ENCODE measurements around the gene PRND.
"Not testable (repeated sequence)": the region's sequence is repeated elsewhere in the genome, so short reads cannot be mapped to it uniquely, and the experiment has no call there.

PRND gene

DNA sequence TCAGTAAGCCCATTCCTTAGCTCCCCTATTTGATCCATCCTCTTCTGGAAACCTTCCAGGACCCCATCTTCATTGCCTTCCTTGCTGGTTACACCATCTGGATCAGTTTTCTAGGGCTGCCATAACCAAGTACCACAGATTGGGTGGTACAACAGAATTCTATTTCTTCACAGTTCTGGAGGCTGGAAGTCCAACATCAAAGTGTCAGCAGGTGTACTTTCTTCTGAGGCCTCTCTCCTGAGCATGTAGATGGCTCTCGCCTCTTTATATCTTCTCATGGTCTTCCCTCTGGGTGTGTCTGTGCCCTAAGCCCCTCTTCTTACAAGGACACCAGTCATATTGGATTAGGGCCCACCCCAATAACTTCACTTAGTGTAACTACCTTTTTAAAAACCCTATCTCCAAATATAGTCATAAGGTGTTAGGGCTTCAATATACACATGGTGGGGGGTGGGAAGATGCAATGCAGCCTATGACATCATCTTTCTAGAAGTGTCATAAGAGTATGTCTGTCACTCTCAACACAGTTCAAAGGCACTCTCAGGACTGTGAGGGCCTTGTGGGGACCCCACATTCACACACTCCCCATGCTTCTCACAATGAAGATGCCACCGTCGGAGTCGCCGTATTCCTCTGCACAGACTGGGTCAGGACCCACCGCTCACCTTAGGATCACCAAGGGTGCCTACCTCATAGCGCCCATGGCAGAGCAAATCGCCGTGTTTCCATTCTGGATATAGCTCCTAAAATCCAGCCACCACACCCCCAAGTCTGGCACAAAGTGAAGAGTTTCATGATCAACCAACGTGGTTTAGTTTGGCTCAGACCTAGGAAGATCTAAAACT is 12.2 kb upstream of the PRND start:
- no peak for DNase-seq

DNA sequence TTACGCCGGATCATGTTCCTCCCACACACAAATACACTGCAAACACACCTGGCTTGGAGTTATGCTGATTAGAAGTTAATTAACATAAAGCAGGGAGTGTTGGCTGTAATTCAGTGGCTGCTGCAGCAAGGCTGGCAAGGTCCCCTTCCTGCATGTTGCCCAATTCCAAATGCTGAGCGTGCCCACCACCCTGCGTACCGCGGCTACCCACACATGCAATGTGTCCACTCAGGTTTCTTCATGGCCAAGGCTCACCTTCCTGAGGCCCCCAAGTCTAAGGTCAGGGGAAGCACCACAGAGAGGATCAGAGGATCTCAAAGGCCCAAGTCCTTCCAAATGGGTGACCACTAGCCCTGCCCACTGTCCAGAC is 11.6 kb upstream of the PRND start:
- DNase-seq: no peak

DNA sequence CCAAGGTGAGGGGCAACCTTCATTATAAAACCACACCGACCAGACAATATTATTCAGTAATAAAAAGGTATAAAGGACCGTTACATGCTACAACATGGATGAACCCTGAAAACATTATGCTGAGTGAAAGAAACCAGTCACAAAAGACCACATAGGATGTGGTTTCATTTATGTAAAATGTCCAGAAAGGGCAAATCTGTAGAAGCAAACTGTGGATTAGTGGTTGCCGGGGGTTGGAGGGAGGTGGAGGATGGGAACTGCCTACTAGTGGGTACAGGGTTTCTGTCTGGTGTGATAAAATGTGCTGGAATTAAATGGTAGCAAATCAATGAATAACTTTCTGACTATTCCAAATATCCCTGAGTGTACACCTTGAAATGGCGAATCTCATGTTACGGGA is 10.2 kb upstream of the PRND start:
- no peak for DNase-seq

DNA sequence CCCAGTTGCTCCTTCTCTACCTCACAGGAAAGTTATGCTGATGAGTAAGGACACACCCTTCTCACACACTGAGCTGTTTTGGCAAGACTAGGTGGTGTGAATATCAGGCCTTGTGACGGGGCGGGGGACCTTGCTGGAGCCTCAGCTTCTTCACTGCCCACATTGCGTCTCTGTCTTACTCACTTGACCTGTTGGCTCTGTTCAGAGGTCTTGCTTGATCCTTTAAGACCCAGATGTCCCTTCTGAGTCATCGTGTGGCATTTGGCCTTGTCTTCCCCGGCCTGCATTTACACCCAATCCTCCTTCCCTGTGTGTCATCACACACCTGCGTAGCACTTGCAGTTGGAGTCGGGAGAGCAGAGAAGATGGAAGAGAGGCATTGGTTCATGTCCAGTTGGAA is 8.3 kb upstream of the PRND start:
- DNase-seq: no peak

DNA sequence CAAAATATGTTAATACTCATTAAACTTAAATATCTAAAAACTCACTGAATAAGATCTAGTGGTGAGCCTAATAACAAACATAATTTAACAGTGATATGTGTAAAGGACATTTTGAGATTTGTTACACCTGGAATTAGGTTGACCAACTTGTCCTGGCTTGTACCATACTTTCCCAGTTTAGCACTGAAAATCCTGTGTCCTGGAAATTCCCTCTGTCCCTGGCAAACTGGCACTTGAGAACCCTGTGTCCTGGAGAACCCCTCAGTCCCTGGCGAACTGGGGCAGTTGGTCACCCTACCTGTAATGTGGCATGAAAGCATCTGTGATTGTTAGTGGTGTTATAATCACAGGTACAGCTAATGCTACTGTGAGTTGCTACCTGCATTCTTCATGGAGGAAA is 6.9 kb upstream of the PRND start:
- no peak for DNase-seq

DNA sequence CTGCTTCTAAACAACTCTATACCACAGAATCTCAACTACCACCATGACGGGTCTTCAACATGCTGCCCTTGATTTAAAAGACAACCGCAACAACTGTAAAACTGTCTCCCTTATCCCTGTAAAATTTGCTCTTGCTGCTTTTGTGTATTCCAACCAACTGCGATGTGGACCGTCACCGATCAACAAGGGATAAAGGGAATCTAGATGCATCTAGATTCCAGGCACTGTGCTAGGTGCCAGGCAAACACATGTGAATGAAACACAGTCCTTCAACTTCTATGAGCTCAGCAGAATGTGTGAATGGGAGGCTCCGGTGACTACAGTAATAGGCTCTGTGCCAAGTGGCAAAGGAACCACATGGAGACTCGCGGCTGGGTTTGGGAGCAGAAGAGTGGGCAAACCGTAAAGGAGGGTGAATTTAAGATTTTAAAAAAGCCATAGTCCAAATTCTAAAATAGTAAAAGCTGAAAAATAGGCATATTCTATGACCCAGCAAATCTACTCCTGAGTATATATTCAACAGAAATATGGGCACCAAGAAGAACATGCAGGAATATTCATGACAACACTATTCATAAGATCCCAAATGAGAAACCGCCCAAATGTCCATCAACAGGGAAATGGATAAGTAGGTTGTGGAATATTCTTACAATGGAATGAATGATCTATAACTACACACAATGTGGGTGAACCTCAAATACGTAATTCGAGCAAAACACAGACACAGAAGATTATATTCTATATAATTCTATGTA is 3.7 kb upstream of the PRND start:
- no peak for DNase-seq

DNA sequence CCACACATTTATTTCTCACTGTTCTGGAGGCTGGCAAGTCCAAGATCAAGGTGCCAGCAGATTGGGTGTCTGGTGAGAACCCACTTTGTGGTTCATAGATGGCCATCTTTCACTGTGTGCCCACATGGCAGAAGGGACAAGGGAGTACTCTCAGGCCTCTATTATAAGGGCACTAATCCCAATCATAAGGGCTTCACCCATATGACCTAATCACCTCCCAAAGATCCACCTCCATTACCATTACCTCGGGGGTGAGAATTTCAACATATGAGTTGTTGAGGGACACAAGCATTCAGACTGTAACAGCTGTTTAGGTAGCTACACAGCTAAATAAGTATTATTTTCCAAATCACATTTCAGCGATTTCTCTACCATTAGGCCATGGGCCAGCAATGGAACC is 2.5 kb upstream of the PRND start:
- DNase-seq: no peak

DNA sequence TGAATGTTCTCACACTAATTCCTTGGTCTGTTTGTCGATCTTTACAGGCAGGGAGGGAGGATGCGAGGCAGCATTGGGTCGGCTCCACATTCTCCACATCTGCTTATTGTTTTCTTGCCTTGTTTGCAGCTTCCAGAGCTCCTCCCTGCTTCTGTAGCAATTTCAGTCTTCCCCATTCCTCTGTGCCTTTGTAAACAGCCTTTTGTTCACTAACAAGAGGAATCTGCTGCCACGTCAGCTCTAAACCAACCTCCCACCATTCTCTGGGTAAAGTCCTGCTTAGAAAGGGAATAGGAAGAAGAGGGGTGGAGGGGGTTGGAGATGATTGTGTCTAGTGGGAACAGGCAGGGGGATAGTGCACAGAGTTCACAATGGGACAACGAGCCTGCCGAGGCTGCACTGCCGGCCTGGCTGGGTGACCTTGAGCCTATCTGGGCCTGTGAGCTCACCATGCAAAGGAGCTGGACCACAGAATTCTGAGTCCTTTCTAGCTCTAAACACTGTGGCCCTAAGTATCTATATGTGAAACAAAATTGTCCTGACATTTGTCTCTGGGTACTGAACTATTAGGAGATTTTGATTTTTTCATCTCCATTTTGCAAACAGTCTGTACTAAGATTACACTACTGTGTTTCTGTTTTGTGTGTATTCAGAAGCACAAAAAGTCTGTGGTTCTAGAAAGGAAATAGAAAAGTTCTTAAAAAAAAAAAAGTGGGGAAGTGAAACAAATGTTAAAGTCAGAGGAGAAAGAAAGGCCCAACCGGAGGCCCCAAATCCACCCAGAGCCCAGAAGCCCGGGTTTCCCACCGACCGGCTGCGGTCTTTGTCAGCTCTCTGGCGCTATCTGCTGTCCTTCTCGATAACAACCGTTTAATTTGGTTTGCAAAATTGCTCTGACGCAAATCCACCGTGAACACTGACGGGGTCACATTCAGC is 1.4 kb upstream of the PRND start:
- peak; percentile 72 for DNase-seq

DNA sequence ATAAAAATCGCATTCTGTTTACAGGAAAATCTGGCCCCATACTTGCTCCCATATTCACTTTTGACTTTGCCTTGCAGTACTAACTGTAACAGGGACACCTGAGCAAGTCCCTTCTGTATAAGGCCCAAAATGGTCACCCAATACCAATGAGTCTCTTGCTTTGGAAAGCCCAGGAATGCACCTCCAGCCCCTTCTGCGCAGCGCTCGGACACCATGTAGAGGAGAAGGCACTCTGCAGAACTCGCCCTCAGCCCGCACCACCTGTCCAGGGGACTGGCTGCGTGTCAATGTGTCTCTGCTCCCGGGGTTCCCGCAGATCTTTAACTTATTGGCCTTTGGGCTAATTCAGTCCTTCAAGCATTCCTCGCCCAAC is 746 bp upstream of the PRND start:
- no peak for DNase-seq

DNA sequence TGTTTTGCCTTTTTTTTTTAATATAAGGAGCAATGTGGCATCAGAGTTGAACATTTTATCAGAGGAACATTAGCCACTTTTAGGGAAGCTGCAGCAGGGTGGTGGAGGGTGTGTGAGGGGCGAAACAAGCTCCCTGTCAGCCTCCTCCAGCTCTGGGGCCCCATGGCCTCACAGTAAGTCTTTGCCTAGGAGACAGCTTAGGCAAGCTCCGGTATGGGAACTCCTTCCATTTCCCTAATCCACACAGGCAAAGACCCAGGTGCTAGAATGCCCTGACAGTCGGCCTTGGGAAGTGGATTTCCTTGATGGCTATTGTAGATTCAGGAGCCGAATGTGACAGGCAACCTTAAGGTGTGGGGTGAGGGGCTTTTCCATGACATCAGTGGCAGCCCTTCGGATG is 862 bp downstream of the PRND start:
- no peak for DNase-seq

DNA sequence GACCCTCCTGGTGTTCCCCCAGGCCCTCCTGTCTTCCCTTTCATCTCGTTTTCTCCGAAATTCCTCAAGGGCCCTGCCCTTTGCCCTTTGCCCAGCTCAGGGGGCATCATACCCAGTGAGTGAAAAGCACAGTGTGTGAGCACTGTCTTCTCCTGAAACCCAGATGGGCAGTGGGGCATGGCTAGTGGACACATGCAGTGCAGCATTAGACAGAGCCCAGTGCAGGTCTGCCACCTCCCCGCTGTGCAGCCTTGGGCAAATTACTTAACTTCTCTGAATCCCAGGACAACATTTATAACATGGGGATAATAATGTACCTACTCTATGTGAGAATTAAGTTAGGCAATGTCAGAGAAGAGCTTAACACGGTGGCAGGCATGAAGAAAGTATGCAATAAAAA is 1.3 kb downstream of the PRND start:
- DNase-seq: no peak

DNA sequence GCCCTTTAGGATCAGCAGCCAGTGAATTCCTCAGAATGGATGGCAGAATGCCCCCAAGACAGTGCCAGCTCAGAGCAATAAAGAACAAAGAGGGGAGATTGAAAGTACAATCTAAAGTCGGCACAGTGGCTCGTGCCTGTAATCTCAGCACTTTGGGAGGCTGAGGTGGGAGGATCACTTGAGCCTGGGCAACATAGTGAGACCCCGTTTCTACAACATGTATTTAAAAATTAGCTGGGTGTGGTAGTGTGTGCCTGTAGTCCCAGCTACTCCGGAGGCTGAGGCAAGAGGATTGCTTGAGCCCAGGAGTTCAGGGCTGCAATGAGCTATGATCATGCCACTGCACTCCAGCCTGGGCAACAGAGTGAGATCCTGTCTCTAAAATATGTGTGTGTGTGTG is 1.8 kb downstream of the PRND start:
- DNase-seq: not testable (repeated sequence)

DNA sequence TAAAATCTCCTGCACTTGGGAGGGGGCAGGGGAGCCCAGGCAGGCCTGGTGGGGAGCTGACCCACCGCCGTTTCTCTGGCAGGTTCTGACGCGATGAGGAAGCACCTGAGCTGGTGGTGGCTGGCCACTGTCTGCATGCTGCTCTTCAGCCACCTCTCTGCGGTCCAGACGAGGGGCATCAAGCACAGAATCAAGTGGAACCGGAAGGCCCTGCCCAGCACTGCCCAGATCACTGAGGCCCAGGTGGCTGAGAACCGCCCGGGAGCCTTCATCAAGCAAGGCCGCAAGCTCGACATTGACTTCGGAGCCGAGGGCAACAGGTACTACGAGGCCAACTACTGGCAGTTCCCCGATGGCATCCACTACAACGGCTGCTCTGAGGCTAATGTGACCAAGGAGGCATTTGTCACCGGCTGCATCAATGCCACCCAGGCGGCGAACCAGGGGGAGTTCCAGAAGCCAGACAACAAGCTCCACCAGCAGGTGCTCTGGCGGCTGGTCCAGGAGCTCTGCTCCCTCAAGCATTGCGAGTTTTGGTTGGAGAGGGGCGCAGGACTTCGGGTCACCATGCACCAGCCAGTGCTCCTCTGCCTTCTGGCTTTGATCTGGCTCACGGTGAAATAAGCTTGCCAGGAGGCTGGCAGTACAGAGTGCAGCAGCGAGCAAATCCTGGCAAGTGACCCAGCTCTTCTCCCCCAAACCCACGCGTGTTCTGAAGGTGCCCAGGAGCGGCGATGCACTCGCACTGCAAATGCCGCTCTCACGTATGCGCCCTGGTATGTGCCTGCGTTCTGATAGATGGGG is 3.0 kb downstream of the PRND start:
- DNase-seq: no peak

DNA sequence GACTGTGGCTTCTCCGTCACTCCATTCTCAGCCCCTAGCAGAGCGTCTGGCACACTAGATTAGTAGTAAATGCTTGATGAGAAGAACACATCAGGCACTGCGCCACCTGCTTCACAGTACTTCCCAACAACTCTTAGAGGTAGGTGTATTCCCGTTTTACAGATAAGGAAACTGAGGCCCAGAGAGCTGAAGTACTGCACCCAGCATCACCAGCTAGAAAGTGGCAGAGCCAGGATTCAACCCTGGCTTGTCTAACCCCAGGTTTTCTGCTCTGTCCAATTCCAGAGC is 3.5 kb downstream of the PRND start:
- DNase-seq: no peak

DNA sequence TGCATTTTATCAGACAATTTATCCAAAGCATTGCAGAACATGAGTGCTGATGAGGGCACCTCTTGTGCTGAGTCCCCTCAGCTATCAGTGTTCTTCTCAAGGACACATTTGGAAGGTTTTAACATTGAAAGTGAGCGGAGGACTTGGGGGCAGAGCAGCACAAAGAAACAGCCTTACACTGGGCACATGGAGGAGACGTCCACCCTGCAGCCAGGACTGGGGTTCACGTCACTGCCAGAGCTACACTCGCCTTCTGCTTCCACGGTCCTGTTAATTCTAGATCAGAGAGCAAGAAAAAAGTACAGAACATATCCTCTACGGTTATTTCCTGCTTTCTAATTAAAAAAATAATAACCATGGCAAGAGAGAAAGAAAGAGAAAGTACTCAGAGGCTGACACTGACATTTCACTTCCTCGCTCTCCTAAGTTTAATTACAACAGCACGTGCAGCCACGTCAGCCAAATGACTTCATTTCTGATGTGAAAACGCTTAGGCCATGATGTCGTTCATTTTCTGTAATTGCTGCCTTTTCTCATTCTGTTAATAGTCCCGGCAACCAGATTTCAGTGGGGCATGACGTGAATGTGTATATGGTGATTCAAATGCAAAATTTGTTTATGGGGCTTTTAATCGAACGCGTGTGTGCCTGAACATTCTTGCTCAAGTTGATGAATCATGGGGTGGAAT is 5.1 kb downstream of the PRND start:
- peak; percentile 42 for DNase-seq

DNA sequence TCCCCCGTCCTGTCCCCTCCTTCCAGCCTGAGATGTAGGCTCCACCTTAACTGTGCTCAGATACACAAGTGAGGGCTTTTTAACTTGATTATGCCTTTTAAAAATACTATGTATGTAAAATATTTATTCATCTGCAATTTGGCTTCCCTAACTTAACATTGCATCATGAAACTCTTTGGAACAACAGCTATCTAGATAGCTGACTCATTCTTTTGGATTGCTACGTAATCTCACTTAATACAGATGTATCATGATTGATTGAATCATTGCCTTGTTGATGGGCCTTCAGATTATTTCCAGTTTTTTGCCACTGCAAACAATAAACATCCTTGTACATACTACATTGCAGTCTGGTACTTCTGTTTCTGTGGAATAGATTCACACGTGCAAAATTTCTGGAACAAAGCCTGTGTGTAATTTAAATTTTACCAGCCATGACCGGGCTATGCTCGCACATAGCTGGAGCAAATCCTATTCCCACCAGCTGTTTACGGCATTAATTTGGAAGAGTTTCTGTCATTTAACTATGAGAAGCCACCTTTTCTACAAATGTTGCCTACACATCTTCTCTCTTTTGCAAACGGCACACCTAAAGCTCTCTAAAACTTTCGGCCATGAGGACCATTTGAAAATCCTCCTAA is 6.5 kb downstream of the PRND start:
- DNase-seq: peak; percentile 25

DNA sequence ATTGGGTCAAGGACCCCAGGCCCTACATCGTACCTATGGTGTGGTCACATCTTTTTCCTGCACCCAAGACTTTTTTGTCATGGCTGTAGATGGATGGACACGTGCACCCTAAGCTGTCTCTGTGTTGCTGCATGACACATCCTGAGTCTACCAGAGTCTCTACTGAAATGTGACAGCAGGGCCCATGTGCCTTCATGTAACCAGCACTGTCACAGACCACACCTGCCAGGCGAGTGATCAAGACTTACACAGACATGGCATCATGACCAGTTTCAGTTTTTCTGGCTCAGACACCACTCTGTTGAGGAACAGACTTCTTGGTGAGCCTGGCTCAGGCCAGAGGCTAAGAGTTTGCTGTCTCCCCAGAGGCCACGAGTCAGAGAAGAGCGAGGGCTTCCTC is 7.6 kb downstream of the PRND start:
- DNase-seq: no peak

DNA sequence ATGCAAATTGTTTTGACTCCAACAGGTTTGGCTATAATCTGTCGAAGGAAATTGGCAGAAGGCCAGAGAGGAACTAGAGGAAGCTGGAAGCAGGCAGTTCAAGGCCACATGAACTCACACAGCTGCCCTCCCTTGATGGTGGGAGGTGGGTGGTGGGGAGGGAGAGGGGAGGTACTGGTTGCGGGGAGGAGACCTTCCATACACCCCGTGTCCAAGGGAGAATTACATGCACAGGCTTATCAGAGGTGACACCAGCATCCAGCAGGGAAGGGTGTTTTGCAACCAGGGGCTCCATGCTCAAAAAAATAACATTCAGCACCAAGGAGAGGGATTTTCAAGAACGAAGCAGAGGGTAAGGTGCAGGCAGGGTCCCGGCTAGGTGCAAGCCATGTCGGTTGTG is 9.1 kb downstream of the PRND start:
- DNase-seq: no peak

DNA sequence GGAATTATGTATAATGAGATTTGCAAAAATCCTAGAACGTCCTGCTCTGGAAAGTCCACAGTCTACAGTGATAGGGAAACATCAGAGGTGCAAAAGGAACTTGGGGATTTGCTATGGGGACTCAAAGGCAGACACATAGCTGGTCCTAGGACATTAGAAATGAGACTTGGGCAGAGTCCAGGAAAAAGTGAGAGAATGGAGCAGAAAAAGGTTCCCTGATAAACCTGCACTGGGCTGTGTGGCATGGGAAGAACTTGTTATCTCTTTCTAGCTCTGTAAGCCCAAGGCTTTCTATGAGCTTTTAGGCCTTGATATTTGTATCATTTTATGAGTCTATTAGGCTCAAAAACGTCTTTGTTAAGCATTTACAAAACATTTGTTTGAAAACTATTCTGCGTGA is 15.2 kb downstream of the PRND start:
- no peak for DNase-seq

DNA sequence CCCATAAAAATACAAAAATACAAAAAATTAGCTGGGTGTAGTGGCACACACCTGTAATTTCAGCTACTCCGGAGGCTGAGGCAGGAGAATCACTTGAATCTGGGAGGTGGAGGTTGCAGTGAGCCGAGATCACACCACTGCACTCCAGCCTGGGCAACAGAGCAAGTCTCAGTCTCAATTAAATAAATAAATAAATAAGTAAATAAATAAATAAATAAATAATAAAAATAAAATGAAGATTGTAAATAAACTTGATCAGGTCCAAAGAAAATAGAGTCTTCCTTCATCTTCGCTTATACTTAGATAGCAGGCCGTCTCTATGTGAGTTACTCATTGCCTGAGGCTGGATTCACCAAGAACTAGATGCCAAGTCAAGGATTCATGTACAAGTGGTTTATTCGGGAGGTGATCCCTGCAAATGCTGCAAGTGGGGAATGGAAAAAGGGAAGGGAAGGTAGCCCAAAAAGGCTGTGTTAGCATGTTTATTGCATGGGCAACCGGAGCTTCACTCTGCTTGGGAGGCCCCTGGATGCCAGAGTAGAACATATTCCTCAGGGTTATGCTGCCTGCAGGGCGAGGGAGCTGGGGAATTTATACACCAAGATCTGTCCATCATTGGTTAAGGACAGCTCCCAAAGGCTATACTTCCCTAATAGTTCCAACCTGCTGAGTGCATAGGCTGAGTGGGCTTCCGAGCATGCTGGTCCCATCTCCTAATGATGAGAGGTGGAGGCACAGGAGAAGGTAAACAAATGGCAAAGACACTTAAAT is 16.3 kb downstream of the PRND start:
- no peak for DNase-seq
